ENCODE measurements around the gene CPEB3.

The CPEB3 gene

GRCh38 chr10:92177546-92177945 lies 113.3 kb downstream of the CPEB3 start:
- H3K27ac ChIP-seq (replicated peaks), result no peak overlapping the region
- H3K4me3 ChIP-seq (replicated peaks; ENCODE audit: insufficient read depth, low read length), result no peak overlapping the region
- no peaks in the 10 kb centered on the region for H3K27me3 ChIP-seq (ENCODE audit: insufficient read depth, poor library complexity, severe bottlenecking)
- DNase-seq (ENCODE audit: low read depth in 1 of 2, low spot score in 1 of 2), result no peak
- TF ChIP-seq REST (IDR thresholded peaks at IDR 0.05; ENCODE audit: insufficient replicate concordance, low read depth), result no peak
- no peak for TF ChIP-seq POLR2AphosphoS5 (IDR thresholded peaks at IDR 0.05; ENCODE audit: low read depth)
- TF ChIP-seq CTCF (IDR thresholded peaks at IDR 0.05; ENCODE audit: insufficient read depth, low read length), result no peak
- no peak for TF ChIP-seq SPI1 (IDR thresholded peaks at IDR 0.05; ENCODE audit: borderline replicate concordance, low read depth)
- TF ChIP-seq GABPA (IDR thresholded peaks at IDR 0.05; ENCODE audit: low read depth), result no peak

GRCh38 chr10:92175164-92175563 lies 115.7 kb downstream of the CPEB3 start:
- TF ChIP-seq SPI1 (IDR thresholded peaks at IDR 0.05; ENCODE audit: borderline replicate concordance, low read depth) (no peak), CTCF (IDR thresholded peaks at IDR 0.05; ENCODE audit: insufficient read depth, low read length) (no peak), POLR2AphosphoS5 (IDR thresholded peaks at IDR 0.05; ENCODE audit: low read depth) (no peak), REST (IDR thresholded peaks at IDR 0.05; ENCODE audit: insufficient replicate concordance, low read depth) (no peak), GABPA (IDR thresholded peaks at IDR 0.05; ENCODE audit: low read depth) (no peak)
- H3K4me3 ChIP-seq (replicated peaks; ENCODE audit: insufficient read depth, low read length), result no peak overlapping the region
- no peak overlapping the region for H3K27ac ChIP-seq (replicated peaks)
- no peak for DNase-seq (ENCODE audit: low read depth in 1 of 2, low spot score in 1 of 2)
- no peaks in the 10 kb centered on the region for H3K27me3 ChIP-seq (ENCODE audit: insufficient read depth, poor library complexity, severe bottlenecking)

GRCh38 chr10:92173996-92174395 lies 116.9 kb downstream of the CPEB3 start:
- Histone ChIP-seq H3K4me3 (replicated peaks; ENCODE audit: insufficient read depth, low read length) (no peak overlapping the region), H3K27ac (replicated peaks) (no peak overlapping the region), H3K27me3 (ENCODE audit: insufficient read depth, poor library complexity, severe bottlenecking) (no peaks in the 10 kb centered on the region)
- DNase-seq (ENCODE audit: low read depth in 1 of 2, low spot score in 1 of 2), result no peak
- TF ChIP-seq GABPA (IDR thresholded peaks at IDR 0.05; ENCODE audit: low read depth) (no peak), CTCF (IDR thresholded peaks at IDR 0.05; ENCODE audit: insufficient read depth, low read length) (no peak), REST (IDR thresholded peaks at IDR 0.05; ENCODE audit: insufficient replicate concordance, low read depth) (no peak), POLR2AphosphoS5 (IDR thresholded peaks at IDR 0.05; ENCODE audit: low read depth) (no peak), SPI1 (IDR thresholded peaks at IDR 0.05; ENCODE audit: borderline replicate concordance, low read depth) (no peak)
